GM06990 (cell line): ENCODE measurements around the gene DUS4L.

Experiments used
- DNase-seq: peaks from one replicate; pipeline ENCODE4 v3.0.0-alpha.2; 2011; ENCODE audit not compliant: insufficient read length; ENCODE audit errors: extremely low read depth
- H3K27me3 ChIP-seq: replicated peaks from 2 replicates; pipeline ENCODE4 v1.6.0; 2011; ENCODE audit warnings: low read length; ENCODE audit not compliant: control insufficient read depth, insufficient read depth
- H3K36me3 ChIP-seq: 2 replicates; pipeline ENCODE4 v1.5.1; 2011; ENCODE audit warnings: low read length; ENCODE audit not compliant: control insufficient read depth, insufficient read depth
- H3K4me3 ChIP-seq: replicated peaks from 2 replicates; pipeline ENCODE4 v1.5.1; 2011; ENCODE audit warnings: low read depth, mild to moderate bottlenecking, control low read depth, low read length
- TF ChIP-seq, protein P1 (sequence below): IDR thresholded peaks from 2 replicates; pipeline ENCODE4 v1.5.1; 2011; ENCODE audit warnings: low read length, control low read depth, mild to moderate bottlenecking, inconsistent platforms; ENCODE audit not compliant: insufficient read depth, poor library complexity, severe bottlenecking

DUS4L gene, protein sequence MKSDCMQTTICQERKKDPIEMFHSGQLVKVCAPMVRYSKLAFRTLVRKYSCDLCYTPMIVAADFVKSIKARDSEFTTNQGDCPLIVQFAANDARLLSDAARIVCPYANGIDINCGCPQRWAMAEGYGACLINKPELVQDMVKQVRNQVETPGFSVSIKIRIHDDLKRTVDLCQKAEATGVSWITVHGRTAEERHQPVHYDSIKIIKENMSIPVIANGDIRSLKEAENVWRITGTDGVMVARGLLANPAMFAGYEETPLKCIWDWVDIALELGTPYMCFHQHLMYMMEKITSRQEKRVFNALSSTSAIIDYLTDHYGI

DNA sequence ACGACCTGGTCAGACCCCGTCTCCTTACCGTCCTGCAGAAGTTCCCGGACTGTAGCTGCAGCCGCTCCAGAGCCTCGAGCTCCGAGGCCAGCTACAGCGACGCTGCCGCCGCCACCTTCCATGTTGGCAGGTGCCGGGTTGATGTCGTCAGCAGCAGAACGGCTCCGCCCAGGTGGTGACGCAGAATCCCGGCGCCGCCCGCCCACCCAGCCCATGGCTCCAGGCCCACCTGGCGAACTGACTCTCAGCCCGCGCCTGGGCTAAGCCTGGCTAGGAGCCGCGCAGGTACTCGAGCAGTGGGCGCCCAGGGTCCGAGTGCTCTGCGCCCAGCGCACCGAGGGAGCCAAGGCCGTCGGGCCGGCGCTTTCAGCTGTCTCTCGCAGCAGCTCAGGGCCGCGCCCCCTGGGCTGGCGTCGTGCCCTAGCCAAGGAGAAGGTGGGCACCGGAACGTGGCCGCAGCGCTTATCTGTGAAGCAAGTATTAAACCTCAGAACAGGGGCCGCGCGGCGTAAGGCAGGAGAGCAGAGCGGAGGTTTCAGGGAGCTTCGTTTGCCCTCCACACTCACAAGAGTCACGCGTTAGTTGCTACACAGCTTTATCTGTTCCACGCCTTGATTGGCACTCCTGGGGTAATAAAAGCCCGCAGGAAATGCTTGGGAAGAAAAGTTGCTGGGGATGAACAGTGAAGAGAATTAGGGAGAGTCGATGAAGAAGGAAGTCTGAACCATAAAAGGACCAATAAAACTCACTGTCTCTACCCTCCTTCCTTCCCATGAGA is at the start of gene DUS4L, which contains the start of gene COG5:
Gene DUS4L, plus strand, starts transcription at position 197 of the 778 bp plus-strand sequence. CDS start 3,100 bp downstream, outside the sequence.
Gene COG5, minus strand, starts transcription at position 146 of the 778 bp plus-strand sequence. Its CDS starts 24 bp downstream, at position 122.
- H3K4me3 ChIP-seq = peak within 1 kb of the TSS; percentile 99
- no peaks in the 10 kb centered on the region for H3K27me3 ChIP-seq
- TF ChIP-seq, protein P1, sequence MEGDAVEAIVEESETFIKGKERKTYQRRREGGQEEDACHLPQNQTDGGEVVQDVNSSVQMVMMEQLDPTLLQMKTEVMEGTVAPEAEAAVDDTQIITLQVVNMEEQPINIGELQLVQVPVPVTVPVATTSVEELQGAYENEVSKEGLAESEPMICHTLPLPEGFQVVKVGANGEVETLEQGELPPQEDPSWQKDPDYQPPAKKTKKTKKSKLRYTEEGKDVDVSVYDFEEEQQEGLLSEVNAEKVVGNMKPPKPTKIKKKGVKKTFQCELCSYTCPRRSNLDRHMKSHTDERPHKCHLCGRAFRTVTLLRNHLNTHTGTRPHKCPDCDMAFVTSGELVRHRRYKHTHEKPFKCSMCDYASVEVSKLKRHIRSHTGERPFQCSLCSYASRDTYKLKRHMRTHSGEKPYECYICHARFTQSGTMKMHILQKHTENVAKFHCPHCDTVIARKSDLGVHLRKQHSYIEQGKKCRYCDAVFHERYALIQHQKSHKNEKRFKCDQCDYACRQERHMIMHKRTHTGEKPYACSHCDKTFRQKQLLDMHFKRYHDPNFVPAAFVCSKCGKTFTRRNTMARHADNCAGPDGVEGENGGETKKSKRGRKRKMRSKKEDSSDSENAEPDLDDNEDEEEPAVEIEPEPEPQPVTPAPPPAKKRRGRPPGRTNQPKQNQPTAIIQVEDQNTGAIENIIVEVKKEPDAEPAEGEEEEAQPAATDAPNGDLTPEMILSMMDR = no peak
- no peaks in the 10 kb centered on the region for H3K36me3 ChIP-seq
- DNase-seq = peak; percentile 89

DNA sequence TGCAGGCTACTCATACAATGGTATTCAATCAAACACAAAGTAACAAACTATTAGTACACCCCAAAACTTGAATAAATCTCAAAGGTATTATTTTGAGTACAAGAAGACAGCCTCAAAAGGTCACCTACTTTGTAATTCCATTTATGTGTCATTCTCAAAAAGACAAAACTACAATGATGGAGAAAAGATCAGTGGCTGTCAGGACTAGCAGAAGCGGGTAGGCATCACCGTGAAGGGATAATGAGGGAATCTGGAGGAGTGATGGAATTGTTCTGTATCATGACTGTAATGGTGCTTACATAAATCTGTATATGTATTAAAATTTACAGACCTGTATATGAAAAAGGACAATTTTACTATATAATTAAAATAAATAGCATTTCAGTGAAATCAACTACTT is 37.1 kb upstream of the DUS4L start:
- Histone ChIP-seq H3K4me3 (no peak overlapping the region), H3K27me3 (no peaks in the 10 kb centered on the region), H3K36me3 (no peaks in the 10 kb centered on the region; the same call in 1 of the 2 replicates)
- TF ChIP-seq, protein P1 = no peak
- no peak for DNase-seq

DNA sequence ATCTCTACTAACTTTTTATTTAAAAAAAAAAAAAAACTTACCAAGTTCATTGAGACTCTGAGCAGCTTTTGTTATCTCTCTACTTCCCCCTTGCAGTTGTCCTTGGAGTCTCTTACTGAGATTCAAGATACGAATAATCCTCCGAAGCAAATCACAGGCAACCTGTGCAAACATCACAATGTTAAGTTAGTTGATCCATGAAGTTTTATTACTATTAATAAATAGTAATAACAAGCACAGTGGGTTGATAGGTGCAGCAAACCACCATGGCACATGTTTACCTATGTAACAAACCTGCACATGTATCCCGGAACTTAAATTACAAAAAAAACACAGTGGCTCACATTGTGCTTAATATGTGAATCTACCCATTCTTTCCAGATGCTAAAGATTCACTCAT is 36.6 kb upstream of the DUS4L start:
- TF ChIP-seq, protein P1 = no peak
- Histone ChIP-seq H3K36me3 (no peaks in the 10 kb centered on the region; the same call in 1 of the 2 replicates), H3K4me3 (no peak overlapping the region), H3K27me3 (no peaks in the 10 kb centered on the region)
- DNase-seq = no peak

DNA sequence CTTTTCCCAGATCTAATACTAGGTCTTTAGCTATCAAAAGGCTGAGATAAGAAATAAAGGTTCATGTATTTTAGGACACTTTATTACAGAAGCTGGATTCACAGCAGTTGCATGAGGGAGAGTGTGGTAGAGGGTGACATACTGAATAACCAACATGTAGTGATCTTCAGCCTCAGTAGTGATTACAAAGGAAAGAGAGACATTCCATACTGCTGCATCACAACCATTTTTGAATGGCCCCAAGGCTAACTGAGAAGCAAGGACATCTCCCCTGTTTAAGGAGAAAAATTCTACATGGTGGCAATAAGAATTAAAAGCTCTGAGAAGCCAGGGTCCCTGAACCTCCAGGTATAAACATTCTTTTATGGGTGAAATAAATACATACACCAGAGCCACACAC is 35.3 kb upstream of the DUS4L start:
- DNase-seq = no peak
- H3K27me3 ChIP-seq = no peaks in the 10 kb centered on the region
- no peak overlapping the region for H3K4me3 ChIP-seq
- TF ChIP-seq, protein P1 = no peak
- H3K36me3 ChIP-seq = no peaks in the 10 kb centered on the region; the same call in 1 of the 2 replicates

DNA sequence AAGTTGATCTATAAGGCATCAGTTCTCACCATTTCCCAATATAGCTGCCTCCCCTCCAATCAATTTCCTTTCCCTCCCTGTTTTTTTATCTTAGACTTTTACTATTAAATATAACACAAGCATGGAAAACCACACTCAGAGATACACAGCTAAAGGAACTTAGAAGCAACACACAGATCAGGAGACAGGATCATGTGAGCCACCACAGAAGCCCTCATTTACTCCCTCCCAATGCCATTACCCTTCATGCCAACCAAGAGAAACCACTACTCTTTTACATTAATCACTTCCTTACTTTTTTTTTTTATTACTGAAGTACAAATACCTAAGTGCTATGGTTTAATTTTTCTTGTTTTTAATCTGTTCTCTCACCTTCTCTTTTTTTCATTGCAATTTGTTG is 33.0 kb upstream of the DUS4L start:
- Histone ChIP-seq H3K27me3 (no peaks in the 10 kb centered on the region), H3K4me3 (no peak overlapping the region), H3K36me3 (no peaks in the 10 kb centered on the region; the same call in 1 of the 2 replicates)
- no peak for DNase-seq
- TF ChIP-seq, protein P1 = no peak
